IMR-90 (cell line): ENCODE measurements around the gene PXN. TPM values are rescaled to one million over a fixed set of nuclear protein-coding genes. Genes with fewer than 3 reads are reported as not detected.

Experiments used
- ATAC-seq: fragments of 200-7000 bp; cut with Tn5 transposase; 2 replicates; pipeline ENCODE4 v1.9.1; 2020; ENCODE audit warnings: low read depth, mild to moderate bottlenecking, moderate library complexity
- BruUV-seq: library from RNA; stranded (reverse); fragments of 400-500 nt; replicated peaks from 2 replicates; lab custom pipeline; 2021; lab: Mats Ljungman, UMichigan
- CTCF ChIA-PET: fragments of 300-600 bp; formaldehyde crosslinking; extraction: SDS; loops from one replicate; lab custom pipeline; 2021; ENCODE audit warnings: antibody characterized with exemption; lab: Yijun Ruan, JAX
- POLR2A ChIA-PET: fragments of 300-600 bp; sonication (Branson Sonifier 250); formaldehyde crosslinking; loops from one replicate; lab custom pipeline; 2022; ENCODE audit warnings: antibody characterized with exemption; ENCODE audit not compliant: unreplicated experiment; lab: Charles Lee
- DNase-seq: peaks from one replicate; pipeline ENCODE4 v3.0.0; 2013
- H2AFZ ChIP-seq: replicated peaks from 2 replicates; pipeline ENCODE3; 2013; ENCODE audit warnings: low read length, mild to moderate bottlenecking; ENCODE audit not compliant: poor library complexity
- H2AK5ac ChIP-seq: 2 replicates; pipeline ENCODE4 v1.6.1; 2013; ENCODE audit warnings: low read depth, low read length, inconsistent platforms
- H2AK9ac ChIP-seq: replicated peaks from 2 replicates; pipeline ENCODE3; 2013; ENCODE audit warnings: mild to moderate bottlenecking, low read depth, low read length, moderate library complexity; ENCODE audit not compliant: poor library complexity
- H2BK120ac ChIP-seq: 2 replicates; pipeline ENCODE4 v1.6.1; 2013; ENCODE audit warnings: low read depth, low read length, inconsistent platforms
- H2BK15ac ChIP-seq: 3 replicates; pipeline ENCODE4 v1.6.1; 2013; ENCODE audit warnings: low read depth, low read length, inconsistent platforms
- H2BK20ac ChIP-seq: 2 replicates; pipeline ENCODE4 v1.6.1; 2013; ENCODE audit warnings: low read depth, mild to moderate bottlenecking, inconsistent platforms, low read length, moderate library complexity
- H2BK5ac ChIP-seq: 2 replicates; pipeline ENCODE4 v1.6.1; 2013; ENCODE audit warnings: mild to moderate bottlenecking, low read depth, low read length, inconsistent platforms; ENCODE audit not compliant: poor library complexity, severe bottlenecking
- H3K14ac ChIP-seq: replicated peaks from 2 replicates; pipeline ENCODE4 v1.6.1; 2013; ENCODE audit warnings: low read depth, low read length, inconsistent platforms
- H3K18ac ChIP-seq: 2 replicates; pipeline ENCODE4 v1.6.1; 2013; ENCODE audit warnings: low read depth, low read length, control low read depth
- H3K23ac ChIP-seq: 2 replicates; pipeline ENCODE4 v1.6.1; 2013; ENCODE audit warnings: low read depth, low read length, inconsistent platforms
- H3K27ac ChIP-seq: 2 replicates; pipeline ENCODE4 v1.5.1; 2013; ENCODE audit warnings: mild to moderate bottlenecking, control low read depth, low read length; ENCODE audit not compliant: insufficient read depth
- H3K27me3 ChIP-seq: 2 replicates; pipeline ENCODE4 v1.6.1; 2013; ENCODE audit warnings: low read length; ENCODE audit not compliant: control insufficient read depth, insufficient read depth
- H3K36me3 ChIP-seq: 2 replicates; pipeline ENCODE4 v1.6.1; 2013; ENCODE audit warnings: low read length, mixed read lengths; ENCODE audit not compliant: control insufficient read depth, insufficient read depth
- H3K4ac ChIP-seq: 2 replicates; pipeline ENCODE4 v1.6.1; 2013; ENCODE audit warnings: low read depth, low read length, inconsistent platforms
- H3K4me1 ChIP-seq: 2 replicates; pipeline ENCODE4 v1.6.1; 2013; ENCODE audit warnings: low read length, mixed read lengths; ENCODE audit not compliant: control insufficient read depth, insufficient read depth
- H3K4me2 ChIP-seq: 2 replicates; pipeline ENCODE4 v1.6.1; 2013; ENCODE audit warnings: low read depth, mild to moderate bottlenecking, control low read depth, low read length, moderate library complexity
- H3K4me3 ChIP-seq: 2 replicates; pipeline ENCODE4 v1.5.1; 2013; ENCODE audit warnings: low read depth, mild to moderate bottlenecking, control low read depth, low read length, moderate library complexity; ENCODE audit not compliant: insufficient read depth
- H3K56ac ChIP-seq: 2 replicates; pipeline ENCODE4 v1.6.1; 2013; ENCODE audit warnings: low read length, inconsistent platforms; ENCODE audit not compliant: insufficient read depth; ENCODE audit errors: extremely low read depth
- H3K79me1 ChIP-seq, 2 experiments: 2 replicates each; pipeline ENCODE4 v1.6.1; 2013; ENCODE audit warnings: low read length in 2 of 2, inconsistent platforms in 1 of 2, low read depth in 1 of 2
- H3K9ac ChIP-seq: 2 replicates; pipeline ENCODE4 v1.6.1; 2013; ENCODE audit warnings: low read depth, low read length, control low read depth
- H3K9me1 ChIP-seq: 2 replicates; pipeline ENCODE4 v1.6.1; 2013; ENCODE audit warnings: low read length, inconsistent platforms; ENCODE audit not compliant: insufficient read depth
- H3K9me3 ChIP-seq: 2 replicates; pipeline ENCODE4 v1.6.1; 2013; ENCODE audit warnings: low read length; ENCODE audit not compliant: control insufficient read depth, insufficient read depth
- H4K20me1 ChIP-seq: 2 replicates; pipeline ENCODE4 v1.6.1; 2013; ENCODE audit warnings: low read length, inconsistent platforms; ENCODE audit not compliant: insufficient read depth
- H4K5ac ChIP-seq: 2 replicates; pipeline ENCODE4 v1.6.1; 2013; ENCODE audit warnings: mild to moderate bottlenecking, low read depth, low read length, control low read depth
- H4K8ac ChIP-seq, 2 experiments: 2 replicates each; pipeline ENCODE4 v1.6.1; 2013; ENCODE audit warnings: low read depth in 2 of 2, low read length in 2 of 2, control low read depth in 1 of 2, inconsistent platforms in 1 of 2
- H4K91ac ChIP-seq: 2 replicates; pipeline ENCODE4 v1.6.1; 2013; ENCODE audit warnings: low read depth, low read length, inconsistent platforms; ENCODE audit not compliant: insufficient read depth
- MAZ ChIP-seq: IDR thresholded peaks from 2 replicates; pipeline ENCODE4 v1.6.1; 2012; ENCODE audit warnings: low read depth, mild to moderate bottlenecking, low read length, improper control_type of control experiment, moderate library complexity, borderline replicate concordance
- MXI1 ChIP-seq: IDR thresholded peaks from 2 replicates; pipeline ENCODE4 v1.6.1; 2012; ENCODE audit warnings: low read depth, mild to moderate bottlenecking, low read length, moderate library complexity, borderline replicate concordance
- POLR2A ChIP-seq: IDR thresholded peaks from 2 replicates; pipeline ENCODE4 v1.6.1; 2012; ENCODE audit warnings: mild to moderate bottlenecking, low read depth, low read length
- WGBS, 2 experiments: methylation state at CpG; one replicate each; pipeline versions ENCODE4 v1.1.5 to v1.1.7; 2013; ENCODE audit warnings: missing lambda C conversion rate in 2 of 2; ENCODE audit not compliant: insufficient read length in 1 of 2; ENCODE audit errors: extremely low coverage in 2 of 2; 5-methylcytosine and 5-hydroxymethylcytosine counted together
- dilution Hi-C: fragments of 300-500 bp; cut with HindIII; formaldehyde crosslinking; loops from one replicate; pipeline ENCODE4 v1.14.3; 2018; ENCODE audit warnings: low sequenced_read_pairs; ENCODE audit not compliant: unreplicated experiment
- in situ Hi-C: fragments of 300-500 bp; cut with MboI; formaldehyde crosslinking; loops from 3 replicates; pipeline ENCODE4 v1.14.3; 2019; ENCODE audit warnings: low sequenced_read_pairs, inconsistent platforms, mixed read lengths
- intact Hi-C: fragments of 100-400 bp; cut with micrococcal nuclease; formaldehyde crosslinking; loops from 2 replicates; pipeline ENCODE4 v1.10.0; 2022
- polyA plus RNA-seq, 3 experiments: library from polyadenylated mRNA; depleted of rRNA; stranded (reverse); fragments of >200 nt; gene quantifications; 2 replicates each; pipeline ENCODE4 v1.2.3, GENCODE V29; 2012; ENCODE audit warnings: low replicate concordance in 1 of 3
- total RNA-seq: library from RNA; depleted of rRNA; stranded (reverse); fragments of >200 nt; gene quantifications from 2 replicates; pipeline ENCODE4 v1.2.3, GENCODE V29; 2012
- TF ChIP-seq, protein P1 (sequence below): fragments of 150-350 bp; IDR thresholded peaks from 2 replicates; pipeline ENCODE4 v1.6.1; 2016; ENCODE audit warnings: low read depth, mild to moderate bottlenecking, low read length, moderate library complexity, borderline replicate concordance

Gene PXN
- total and polyA plus RNA-seq, 2 of the 4 experiments (the other 2 are of a cell fraction), result 46.6 to 134 TPM

DNA sequence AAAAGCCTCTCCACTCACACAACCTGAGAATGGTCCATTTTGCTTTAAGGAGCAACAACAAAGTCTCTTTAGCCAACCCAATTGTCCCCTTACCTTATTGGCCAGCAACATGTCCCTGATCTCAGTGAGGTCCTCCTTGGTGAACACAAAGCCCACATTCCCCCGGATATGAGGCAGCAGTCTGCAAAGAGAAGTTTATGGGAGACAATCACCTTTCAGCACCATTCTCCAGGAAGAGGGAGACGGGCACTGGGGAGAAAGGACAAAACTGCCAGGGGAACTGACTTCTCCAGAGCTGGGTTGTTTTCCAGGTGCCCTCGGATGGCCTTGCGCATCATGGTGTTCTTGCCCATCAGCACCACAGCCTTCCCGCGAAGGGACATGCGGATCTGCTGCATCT is 66.5 kb downstream of the PXN start:
- DNase-seq (no peak), ATAC-seq (no peak)
- Histone ChIP-seq H3K9me3 (no peaks in the 10 kb centered on the region), H3K18ac (no peak overlapping the region), H4K5ac (no peak overlapping the region), H3K36me3 (peaks cover 38% of the 10 kb centered on the region), H2BK15ac (no peak overlapping the region), H2BK20ac (no peak overlapping the region), H3K4ac (no peak overlapping the region), H3K79me1 (peaks cover 8 to 52% of the 10 kb centered on the region in 2 experiments), H3K4me3 (no peak overlapping the region), H3K27me3 (no peaks in the 10 kb centered on the region), H2BK120ac (no peak overlapping the region), H4K91ac (no peak overlapping the region), H3K27ac (no peak overlapping the region), H3K4me2 (peak overlapping the region; percentile 95; the same call in 1 of the 2 replicates), H3K56ac (no peak overlapping the region), H2AFZ (no peak overlapping the region), H4K8ac (no peak overlapping the region), H3K9ac (0 out of 2 replicates have a peak overlapping the region, but pooled peaks have one; percentile 96), H3K23ac (no peak overlapping the region), H2BK5ac (no peak overlapping the region), H2AK5ac (no peak overlapping the region), H3K9me1 (0 out of 2 replicates have a peak, but pooled peaks cover 7% of the 10 kb centered on the region), H3K14ac (no peak overlapping the region), H3K4me1 (peaks cover 8% of the 10 kb centered on the region), H2AK9ac (no peak overlapping the region), H4K20me1 (peaks cover 41% of the 10 kb centered on the region)
- 92% methylated on average over 2 of the region's 7 CpGs; no CpG with 5 or more reads in 1 of the 2 experiments for WGBS, 2 experiments
- in situ Hi-C loops (no loop called here), dilution Hi-C loops (no loop called here), intact Hi-C loops (no loop called here)
- no TSS peak for BruUV-seq
- CTCF ChIA-PET, result no interaction called here
- TF ChIP-seq, protein P1, sequence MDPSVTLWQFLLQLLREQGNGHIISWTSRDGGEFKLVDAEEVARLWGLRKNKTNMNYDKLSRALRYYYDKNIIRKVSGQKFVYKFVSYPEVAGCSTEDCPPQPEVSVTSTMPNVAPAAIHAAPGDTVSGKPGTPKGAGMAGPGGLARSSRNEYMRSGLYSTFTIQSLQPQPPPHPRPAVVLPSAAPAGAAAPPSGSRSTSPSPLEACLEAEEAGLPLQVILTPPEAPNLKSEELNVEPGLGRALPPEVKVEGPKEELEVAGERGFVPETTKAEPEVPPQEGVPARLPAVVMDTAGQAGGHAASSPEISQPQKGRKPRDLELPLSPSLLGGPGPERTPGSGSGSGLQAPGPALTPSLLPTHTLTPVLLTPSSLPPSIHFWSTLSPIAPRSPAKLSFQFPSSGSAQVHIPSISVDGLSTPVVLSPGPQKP, result no peak
- TF ChIP-seq MAZ (no peak), POLR2A (no peak), MXI1 (no peak)
- POLR2A ChIA-PET, result interaction anchor here (1.1 kb wide), 1 partner anchor 29 kb away, joined by 3 read pairs; no protein-coding TSS in a partner anchor
